OCI-LY7 (cell line): ENCODE results near the gene EGFLAM.

Experiments
- CTCF ChIP-seq: fragments of 200-600 bp; sonication (generic); conservative IDR thresholded peaks from 2 replicates; pipeline ENCODE4 v1.5.1; 2014; ENCODE audit warnings: mild to moderate bottlenecking, antibody characterized with exemption, low read length, moderate library complexity, mixed read lengths
- EZH2phosphoT487 ChIP-seq: fragments of 200-600 bp; sonication (generic); IDR thresholded peaks from 2 replicates; pipeline ENCODE4 v1.6.1; 2018; ENCODE audit warnings: low read depth, borderline replicate concordance, mild to moderate bottlenecking, mixed run types, antibody characterized with exemption, low read length, moderate library complexity, mixed read lengths

- TF ChIP-seq CTCF (no peak), EZH2phosphoT487 (no peak)
These were observed 152.1 kb downstream of the EGFLAM start for GRCh38 chr5:38410304-38410990.
